ENCODE measurements around the gene PCBP1.

PCBP1 gene

DNA sequence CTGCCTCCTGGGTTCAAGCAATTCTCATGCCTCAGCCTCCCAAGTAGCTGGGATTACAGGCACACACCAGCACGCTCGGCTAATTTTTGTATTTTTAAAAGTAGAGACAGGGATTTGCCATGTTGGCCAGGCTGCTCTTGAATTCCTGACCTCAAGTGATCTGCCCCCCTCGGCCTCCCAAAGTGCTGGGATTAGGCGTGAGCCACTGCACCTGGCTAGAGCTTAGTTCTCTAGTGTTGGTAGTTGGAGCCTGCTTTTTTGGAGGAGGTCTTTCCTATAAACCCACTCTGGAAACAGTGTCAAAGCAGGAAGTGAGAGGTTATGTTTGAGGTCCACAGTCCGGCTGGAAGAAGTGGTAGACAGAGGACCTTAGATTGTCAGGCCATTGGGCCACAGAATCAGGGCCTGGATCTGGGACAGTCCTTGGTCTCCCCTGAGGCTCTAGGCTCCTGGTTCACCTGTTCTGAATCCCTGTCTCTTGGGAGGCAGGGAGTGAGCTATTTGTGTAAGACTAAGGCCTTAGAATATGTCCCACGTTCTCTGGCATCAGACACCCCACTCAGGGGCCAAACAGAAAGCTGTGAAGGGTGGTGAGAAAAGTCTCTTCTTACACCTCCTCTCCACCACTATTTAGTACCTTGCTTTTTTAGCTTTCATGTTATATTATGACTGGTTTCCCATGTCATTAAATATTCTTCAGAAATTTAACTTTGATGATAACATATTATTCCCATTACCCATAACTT is 34.5 kb downstream of the PCBP1 start:
- Histone ChIP-seq H3K79me1 (replicated peaks; ENCODE audit: low read length, poor library complexity, severe bottlenecking) (no peaks in the 10 kb centered on the region), H3K4ac (ENCODE audit: low read depth in 1 of 2, low read length in 2 of 2) (no peak overlapping the region), H3K4me1 (ENCODE audit: control insufficient read depth, insufficient read depth, low read depth, low read length) (peaks cover 26% of the 10 kb centered on the region), H3K23ac (ENCODE audit: low read length in 2 of 2) (no peak overlapping the region), H3K27ac (ENCODE audit: low read length, poor library complexity, severe bottlenecking) (peak overlapping the region; percentile 61), H3K36me3 (ENCODE audit: control insufficient read depth in 1 of 2, insufficient read depth in 2 of 2, low read depth in 1 of 2, low read length in 2 of 2) (no peaks in the 10 kb centered on the region), H2BK12ac (ENCODE audit: low read length in 2 of 2) (peak overlapping the region; percentile 8 to 44), H2AK5ac (ENCODE audit: low read length, severe bottlenecking) (peak overlapping the region; percentile 89), H2BK15ac (ENCODE audit: low read depth, poor library complexity, severe bottlenecking) (no peak overlapping the region), H3K18ac (ENCODE audit: low read depth in 1 of 2, low read length in 2 of 2) (peak overlapping the region; percentile 29 to 46), H3K9ac (ENCODE audit: low read length) (no peak overlapping the region), H4K91ac (ENCODE audit: low read length) (no peak overlapping the region), H4K8ac (ENCODE audit: low read length) (no peak overlapping the region), H2AFZ (ENCODE audit: low read depth, low read length) (no peak overlapping the region), H3K27me3 (ENCODE audit: control insufficient read depth in 1 of 2, insufficient read depth in 1 of 2, low read length in 2 of 2) (no peaks in the 10 kb centered on the region), H2BK120ac (ENCODE audit: low read depth, low read length) (no peak overlapping the region), H3K4me2 (ENCODE audit: low read length, poor library complexity, severe bottlenecking) (no peak overlapping the region), H3K4me3 (ENCODE audit: insufficient read depth in 1 of 2, low read depth in 1 of 2, low read length in 2 of 2) (no peak overlapping the region), H3K14ac (ENCODE audit: low read length in 2 of 2) (no peak overlapping the region), H2BK5ac (ENCODE audit: low read depth, low read length, poor library complexity, severe bottlenecking) (no peak overlapping the region), H3K9me3 (ENCODE audit: control insufficient read depth, low read length) (no peaks in the 10 kb centered on the region)
- 74% methylated on average over 6 of the region's 6 CpGs for WGBS
- no peak for DNase-seq

- Histone ChIP-seq H3K18ac (ENCODE audit: low read depth in 1 of 2, low read length in 2 of 2) (no peak overlapping the region), H2BK15ac (ENCODE audit: low read depth, poor library complexity, severe bottlenecking) (no peak overlapping the region), H4K91ac (ENCODE audit: low read length) (no peak overlapping the region), H3K27ac (ENCODE audit: low read length, poor library complexity, severe bottlenecking) (peak overlapping the region; percentile 28), H3K4ac (ENCODE audit: low read depth in 1 of 2, low read length in 2 of 2) (no peak overlapping the region), H4K8ac (ENCODE audit: low read length) (no peak overlapping the region), H3K27me3 (ENCODE audit: control insufficient read depth in 1 of 2, insufficient read depth in 1 of 2, low read length in 2 of 2) (no peaks in the 10 kb centered on the region), H3K23ac (ENCODE audit: low read length in 2 of 2) (no peak overlapping the region), H3K36me3 (ENCODE audit: control insufficient read depth in 1 of 2, insufficient read depth in 2 of 2, low read depth in 1 of 2, low read length in 2 of 2) (no peaks in the 10 kb centered on the region), H2AK5ac (ENCODE audit: low read length, severe bottlenecking) (no peak overlapping the region), H2BK120ac (ENCODE audit: low read depth, low read length) (no peak overlapping the region), H3K79me1 (replicated peaks; ENCODE audit: low read length, poor library complexity, severe bottlenecking) (no peaks in the 10 kb centered on the region), H2BK12ac (ENCODE audit: low read length in 2 of 2) (peak overlapping the region in 1 of 2 experiments; percentile 54), H2AFZ (ENCODE audit: low read depth, low read length) (no peak overlapping the region), H3K4me3 (ENCODE audit: insufficient read depth in 1 of 2, low read depth in 1 of 2, low read length in 2 of 2) (no peak overlapping the region), H3K9me3 (ENCODE audit: control insufficient read depth, low read length) (no peaks in the 10 kb centered on the region), H3K4me1 (ENCODE audit: control insufficient read depth, insufficient read depth, low read depth, low read length) (peaks cover 26% of the 10 kb centered on the region), H3K4me2 (ENCODE audit: low read length, poor library complexity, severe bottlenecking) (no peak overlapping the region), H3K14ac (ENCODE audit: low read length in 2 of 2) (no peak overlapping the region), H2BK5ac (ENCODE audit: low read depth, low read length, poor library complexity, severe bottlenecking) (no peak overlapping the region), H3K9ac (ENCODE audit: low read length) (no peak overlapping the region)
- WGBS = 95% methylated on average over 2 of the region's 4 CpGs
- no peak for DNase-seq
Observed at GRCh38 chr2:70122470-70122869, 35.2 kb downstream of the PCBP1 start.

DNA sequence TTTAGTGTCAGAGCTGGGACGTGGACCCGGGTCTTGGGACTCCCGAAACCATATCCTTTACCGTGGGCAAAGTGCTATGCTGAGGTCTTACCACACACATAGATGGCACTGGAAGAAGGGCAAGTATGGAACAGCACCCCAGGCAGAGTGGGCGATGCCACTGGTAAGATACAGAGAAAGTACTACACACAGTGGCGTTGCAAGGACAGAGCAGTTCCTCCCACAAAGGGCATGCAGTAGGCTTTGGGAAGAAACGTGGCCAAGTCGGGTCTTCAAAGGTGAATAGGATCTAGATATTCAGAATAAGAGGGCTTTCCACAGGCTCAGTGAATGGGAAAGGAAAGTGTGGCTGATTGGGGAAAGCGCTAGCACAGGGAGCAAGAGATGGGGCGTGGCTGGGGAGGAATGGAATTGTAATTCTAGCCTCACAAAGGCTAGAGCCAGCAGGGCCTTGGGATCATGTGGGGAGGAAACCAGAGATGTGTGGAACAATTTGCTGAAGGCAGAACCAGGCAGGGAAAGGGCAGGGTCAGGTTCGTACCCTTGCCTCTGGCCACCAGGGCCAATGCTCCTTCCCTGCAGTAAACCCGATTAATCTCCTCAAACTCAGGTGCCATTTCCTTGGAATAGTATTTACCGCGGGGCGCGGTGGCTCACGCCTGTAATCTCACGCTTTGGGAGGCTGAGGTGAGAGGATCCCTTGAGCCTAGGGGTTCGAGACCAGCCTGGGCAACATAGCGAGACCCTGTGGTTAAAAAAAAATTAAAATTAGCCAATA is 36.0 kb downstream of the PCBP1 start:
- Histone ChIP-seq H2BK5ac (ENCODE audit: low read depth, low read length, poor library complexity, severe bottlenecking) (peak overlapping the region; percentile 80), H3K4me3 (ENCODE audit: insufficient read depth in 1 of 2, low read depth in 1 of 2, low read length in 2 of 2) (peak overlapping the region in 1 of 2 experiments; percentile 83), H2AFZ (ENCODE audit: low read depth, low read length) (peak overlapping the region; percentile 78), H3K14ac (ENCODE audit: low read length in 2 of 2) (peak overlapping the region; percentile 43 to 76), H2BK120ac (ENCODE audit: low read depth, low read length) (peak overlapping the region; percentile 93), H3K79me1 (replicated peaks; ENCODE audit: low read length, poor library complexity, severe bottlenecking) (no peaks in the 10 kb centered on the region), H3K27me3 (ENCODE audit: control insufficient read depth in 1 of 2, insufficient read depth in 1 of 2, low read length in 2 of 2) (no peaks in the 10 kb centered on the region), H3K9me3 (ENCODE audit: control insufficient read depth, low read length) (no peaks in the 10 kb centered on the region), H2BK15ac (ENCODE audit: low read depth, poor library complexity, severe bottlenecking) (peak overlapping the region; percentile 96), H3K4me1 (ENCODE audit: control insufficient read depth, insufficient read depth, low read depth, low read length) (peaks cover 24% of the 10 kb centered on the region), H2BK12ac (ENCODE audit: low read length in 2 of 2) (peak overlapping the region; percentile 96 to 98), H4K91ac (ENCODE audit: low read length) (peak overlapping the region; percentile 96), H4K8ac (ENCODE audit: low read length) (peak overlapping the region; percentile 73), H3K18ac (ENCODE audit: low read depth in 1 of 2, low read length in 2 of 2) (peak overlapping the region; percentile 92 to 97), H3K9ac (ENCODE audit: low read length) (peak overlapping the region; percentile 96), H3K36me3 (ENCODE audit: control insufficient read depth in 1 of 2, insufficient read depth in 2 of 2, low read depth in 1 of 2, low read length in 2 of 2) (no peaks in the 10 kb centered on the region), H3K27ac (ENCODE audit: low read length, poor library complexity, severe bottlenecking) (peak overlapping the region; percentile 99), H3K4me2 (ENCODE audit: low read length, poor library complexity, severe bottlenecking) (peak overlapping the region; percentile 67), H3K23ac (ENCODE audit: low read length in 2 of 2) (no peak overlapping the region), H2AK5ac (ENCODE audit: low read length, severe bottlenecking) (peak overlapping the region; percentile 96), H3K4ac (ENCODE audit: low read depth in 1 of 2, low read length in 2 of 2) (peak overlapping the region; percentile 84 to 94)
- 57% methylated on average over 20 of the region's 20 CpGs for WGBS
- DNase-seq = peak; percentile 55

- Histone ChIP-seq H3K18ac (ENCODE audit: low read depth in 1 of 2, low read length in 2 of 2) (peak overlapping the region; percentile 92 to 97), H3K14ac (ENCODE audit: low read length in 2 of 2) (peak overlapping the region in 1 of 2 experiments; percentile 43), H3K23ac (ENCODE audit: low read length in 2 of 2) (no peak overlapping the region), H3K27ac (ENCODE audit: low read length, poor library complexity, severe bottlenecking) (peak overlapping the region; percentile 99), H3K27me3 (ENCODE audit: control insufficient read depth in 1 of 2, insufficient read depth in 1 of 2, low read length in 2 of 2) (no peaks in the 10 kb centered on the region), H3K4ac (ENCODE audit: low read depth in 1 of 2, low read length in 2 of 2) (peak overlapping the region; percentile 84 to 94), H3K36me3 (ENCODE audit: control insufficient read depth in 1 of 2, insufficient read depth in 2 of 2, low read depth in 1 of 2, low read length in 2 of 2) (no peaks in the 10 kb centered on the region), H2BK120ac (ENCODE audit: low read depth, low read length) (peak overlapping the region; percentile 93), H3K9ac (ENCODE audit: low read length) (peak overlapping the region; percentile 96), H3K79me1 (replicated peaks; ENCODE audit: low read length, poor library complexity, severe bottlenecking) (no peaks in the 10 kb centered on the region), H2BK15ac (ENCODE audit: low read depth, poor library complexity, severe bottlenecking) (peak overlapping the region; percentile 96), H2BK5ac (ENCODE audit: low read depth, low read length, poor library complexity, severe bottlenecking) (peak overlapping the region; percentile 80), H3K4me2 (ENCODE audit: low read length, poor library complexity, severe bottlenecking) (peak overlapping the region; percentile 67), H2AK5ac (ENCODE audit: low read length, severe bottlenecking) (peak overlapping the region; percentile 96), H3K9me3 (ENCODE audit: control insufficient read depth, low read length) (no peaks in the 10 kb centered on the region), H2AFZ (ENCODE audit: low read depth, low read length) (no peak overlapping the region), H2BK12ac (ENCODE audit: low read length in 2 of 2) (peak overlapping the region; percentile 96 to 98), H3K4me1 (ENCODE audit: control insufficient read depth, insufficient read depth, low read depth, low read length) (peaks cover 23% of the 10 kb centered on the region), H3K4me3 (ENCODE audit: insufficient read depth in 1 of 2, low read depth in 1 of 2, low read length in 2 of 2) (peak overlapping the region in 1 of 2 experiments; percentile 83), H4K91ac (ENCODE audit: low read length) (peak overlapping the region; percentile 96), H4K8ac (ENCODE audit: low read length) (peak overlapping the region; percentile 73)
- no peak for DNase-seq
- 31% methylated on average over 11 of the region's 11 CpGs for WGBS
Observed at GRCh38 chr2:70123829-70124116, 36.5 kb downstream of the PCBP1 start.

Data from mesenchymal stem cell (in vitro differentiated cells and primary cell).